Suprapubic skin (tissue), 4 donors: ENCODE measurements around the gene HSDL2.

Source experiments
- POLR2A ChIP-seq, 2 donors: fragments of 450-650 bp; IDR thresholded peaks; one replicate each; pipeline ENCODE4 v1.6.1; 2017; ENCODE audit warnings: antibody characterized with exemption in 2 of 2, mild to moderate bottlenecking in 2 of 2, moderate library complexity in 2 of 2
- POLR2AphosphoS5 ChIP-seq, 3 donors: sonication (generic); formaldehyde crosslinking; IDR thresholded peaks; one replicate each; pipeline ENCODE4 v1.6.1; 2017; ENCODE audit warnings: antibody characterized with exemption in 3 of 3
- TF ChIP-seq, protein P1 (sequence below), 2 donors: fragments of 200-600 bp in 1 of 2; fragments of 450-650 bp in 1 of 2; sonication (generic) in 1 of 2; IDR thresholded peaks; one replicate each; pipeline ENCODE4 v1.5.1; 2016 to 2019; ENCODE audit warnings: antibody characterized with exemption in 2 of 2, mild to moderate bottlenecking in 1 of 2, moderate library complexity in 1 of 2

- TF ChIP-seq, protein P1, sequence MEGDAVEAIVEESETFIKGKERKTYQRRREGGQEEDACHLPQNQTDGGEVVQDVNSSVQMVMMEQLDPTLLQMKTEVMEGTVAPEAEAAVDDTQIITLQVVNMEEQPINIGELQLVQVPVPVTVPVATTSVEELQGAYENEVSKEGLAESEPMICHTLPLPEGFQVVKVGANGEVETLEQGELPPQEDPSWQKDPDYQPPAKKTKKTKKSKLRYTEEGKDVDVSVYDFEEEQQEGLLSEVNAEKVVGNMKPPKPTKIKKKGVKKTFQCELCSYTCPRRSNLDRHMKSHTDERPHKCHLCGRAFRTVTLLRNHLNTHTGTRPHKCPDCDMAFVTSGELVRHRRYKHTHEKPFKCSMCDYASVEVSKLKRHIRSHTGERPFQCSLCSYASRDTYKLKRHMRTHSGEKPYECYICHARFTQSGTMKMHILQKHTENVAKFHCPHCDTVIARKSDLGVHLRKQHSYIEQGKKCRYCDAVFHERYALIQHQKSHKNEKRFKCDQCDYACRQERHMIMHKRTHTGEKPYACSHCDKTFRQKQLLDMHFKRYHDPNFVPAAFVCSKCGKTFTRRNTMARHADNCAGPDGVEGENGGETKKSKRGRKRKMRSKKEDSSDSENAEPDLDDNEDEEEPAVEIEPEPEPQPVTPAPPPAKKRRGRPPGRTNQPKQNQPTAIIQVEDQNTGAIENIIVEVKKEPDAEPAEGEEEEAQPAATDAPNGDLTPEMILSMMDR (IDR thresholded peaks at IDR 0.05): no peak
- TF ChIP-seq POLR2AphosphoS5 (IDR thresholded peaks at IDR 0.05) (no peak), POLR2A (IDR thresholded peaks at IDR 0.05) (no peak)
These were observed 41.9 kb downstream of the HSDL2 start for GRCh38 chr9:112421771-112422222.
